Measurements from ENCODE around the gene MYH11.
"Not testable (repeated sequence)": the region's sequence is repeated elsewhere in the genome, so short reads cannot be mapped to it uniquely, and the experiment has no call there.

The MYH11 gene

GRCh38 chr16:15694499-15694898, 162.3 kb downstream of the MYH11 start:
- CTCF ChIA-PET = interaction anchor here (0.6 to 1.8 kb wide), 2 partner anchors 12 to 51 kb away, joined by 3 to 9 read pairs; partner anchors contain the start of gene MARF1
- no peak for TF ChIP-seq CTCF (conservative IDR thresholded peaks at IDR 0.05; ENCODE audit: low read depth)
- peak overlapping the region; percentile 24 for H3K27ac ChIP-seq
- DNase-seq (ENCODE audit: low spot score) = no peak
- POLR2A ChIA-PET (ENCODE audit: low non-redundant PET) = no interaction called here

- H3K27ac ChIP-seq = peak overlapping the region; percentile 3; the same call in 1 of the 2 replicates
- CTCF ChIA-PET = interaction anchor here (1.0 kb wide), 1 partner anchor 9 kb away, joined by 8 read pairs; no protein-coding TSS in a partner anchor
- DNase-seq (ENCODE audit: low spot score); POLR2A ChIA-PET (ENCODE audit: low non-redundant PET): not testable (repeated sequence)
Measured at GRCh38 chr16:15692508-15692907, 164.3 kb downstream of the MYH11 start.

GRCh38 chr16:15691046-15691445, 165.8 kb downstream of the MYH11 start:
- POLR2A ChIA-PET (ENCODE audit: low non-redundant PET) = interaction anchor here (0.7 kb wide), 1 partner anchor 126 kb away, joined by 3 read pairs; no protein-coding TSS in a partner anchor
- peak overlapping the region; percentile 5; the same call in 1 of the 2 replicates for H3K27ac ChIP-seq
- no peak for TF ChIP-seq CTCF (conservative IDR thresholded peaks at IDR 0.05; ENCODE audit: low read depth)
- no peak for DNase-seq (ENCODE audit: low spot score)
- CTCF ChIA-PET = no interaction called here

- ChIA-PET CTCF (interaction anchor here (0.6 kb wide), 1 partner anchor 139 kb away, joined by 6 read pairs; no protein-coding TSS in a partner anchor), POLR2A (ENCODE audit: low non-redundant PET) (interaction anchor here (0.6 kb wide), 1 partner anchor 18 kb away, joined by 4 read pairs; no protein-coding TSS in a partner anchor)
Measured at GRCh38 chr16:15690296-15690695, 166.5 kb downstream of the MYH11 start.

GRCh38 chr16:15689290-15689689, 167.5 kb downstream of the MYH11 start:
- no peak for TF ChIP-seq CTCF (conservative IDR thresholded peaks at IDR 0.05; ENCODE audit: low read depth)
- DNase-seq (ENCODE audit: low spot score) = no peak
- ChIA-PET POLR2A (ENCODE audit: low non-redundant PET) (no interaction called here), CTCF (interaction anchor here (0.5 to 0.7 kb wide), 2 partner anchors 10 to 286 kb away, joined by 4 to 5 read pairs; no protein-coding TSS in a partner anchor)
- H3K27ac ChIP-seq = no peak overlapping the region

More at GRCh38 chr16:15690296-15690695, 166.5 kb downstream of the MYH11 start:
- TF ChIP-seq CTCF (conservative IDR thresholded peaks at IDR 0.05; ENCODE audit: low read depth) = no peak
- no peak overlapping the region for H3K27ac ChIP-seq
- no peak for DNase-seq (ENCODE audit: low spot score)

GRCh38 chr16:15686287-15686686, 170.5 kb downstream of the MYH11 start:
- ChIA-PET CTCF (no interaction called here), POLR2A (ENCODE audit: low non-redundant PET) (no interaction called here)
- DNase-seq (ENCODE audit: low spot score) = no peak
- TF ChIP-seq CTCF (conservative IDR thresholded peaks at IDR 0.05; ENCODE audit: low read depth) = no peak
- no peak overlapping the region for H3K27ac ChIP-seq

GRCh38 chr16:15682105-15682570, 174.7 kb downstream of the MYH11 start:
- POLR2A ChIA-PET (ENCODE audit: low non-redundant PET) = no interaction called here
- DNase-seq (ENCODE audit: low spot score) = peak; percentile 50
- H3K27ac ChIP-seq = no peak overlapping the region

More at GRCh38 chr16:15682105-15682570, 174.7 kb downstream of the MYH11 start:
- TF ChIP-seq CTCF (conservative IDR thresholded peaks at IDR 0.05; ENCODE audit: low read depth) = no peak; the same call in 1 of the 2 replicates
- CTCF ChIA-PET = interaction anchor here (0.7 to 1.8 kb wide), 4 partner anchors 13 to 39 kb away, joined by 3 to 9 read pairs (median 4); partner anchors contain the start of gene MARF1

Data from RWPE1 (cell line).